Fibroblast of the aortic adventitia (primary cell): ENCODE data around the gene FGF10. TPM values are rescaled to one million over a fixed set of nuclear protein-coding genes. Genes with fewer than 3 reads are reported as not detected.

ENCODE experiments used
- DNase-seq: peaks from one replicate; pipeline ENCODE4 v3.0.0-alpha.2; 2010; ENCODE audit warnings: low read depth
- H3K4me3 ChIP-seq: 2 replicates; pipeline ENCODE4 v1.5.1; 2011; ENCODE audit warnings: low read depth, mild to moderate bottlenecking, control low read depth, low read length, moderate library complexity
- CTCF ChIP-seq: IDR thresholded peaks from 2 replicates; pipeline ENCODE4 v1.5.1; 2011; ENCODE audit warnings: mild to moderate bottlenecking, low read length, control low read depth, inconsistent platforms; ENCODE audit not compliant: insufficient read depth
- total RNA-seq: library from RNA; depleted of rRNA; stranded (reverse); fragments of >200 nt; gene quantifications from 2 replicates; pipeline ENCODE4 v1.2.3, GENCODE V29; 2012; ENCODE audit warnings: low replicate concordance

FGF10 gene
- total RNA-seq, 1 donor, result 1.2 TPM

- no peak for DNase-seq
- TF ChIP-seq CTCF, result no peak
These were observed 54.6 kb downstream of the FGF10 start for GRCh38 chr5:44334622-44335021.

GRCh38 chr5:44332285-44332971 lies 56.8 kb downstream of the FGF10 start:
- peak; percentile 67 for TF ChIP-seq CTCF
- DNase-seq, result peak; percentile 72
- H3K4me3 ChIP-seq, result no peak overlapping the region

More at GRCh38 chr5:44334622-44335021, 54.6 kb downstream of the FGF10 start:
- no peak overlapping the region for H3K4me3 ChIP-seq

- H3K4me3 ChIP-seq, result no peak overlapping the region
- no peak for TF ChIP-seq CTCF
- DNase-seq, result no peak
These were observed 57.7 kb downstream of the FGF10 start for GRCh38 chr5:44331471-44332050.

- TF ChIP-seq CTCF, result no peak
- DNase-seq, result no peak
- H3K4me3 ChIP-seq, result no peak overlapping the region
These were observed 59.5 kb downstream of the FGF10 start for GRCh38 chr5:44329716-44330115.

GRCh38 chr5:44321144-44321725 lies 68.0 kb downstream of the FGF10 start:
- no peak overlapping the region for H3K4me3 ChIP-seq
- DNase-seq, result no peak
- TF ChIP-seq CTCF, result no peak

GRCh38 chr5:44320188-44320587 lies 69.0 kb downstream of the FGF10 start:
- DNase-seq, result no peak
- TF ChIP-seq CTCF, result no peak
- H3K4me3 ChIP-seq, result no peak overlapping the region
